ENCODE measurements around the gene AQP5. TPM values are rescaled to one million over a fixed set of nuclear protein-coding genes. Genes with fewer than 3 reads are reported as not detected.

Gene AQP5
- 1.2 TPM for polyA plus RNA-seq (ENCODE audit: insufficient read length)
- long read RNA-seq, donor 1, partial matches to known transcripts, result 0 of 1 reads
- long read RNA-seq, donor 1, other reads (novel, unspliced or antisense), result 0 of 1 reads
- long read RNA-seq, donor 2, result 0 reads
- long read RNA-seq, donor 3, partial matches to known transcripts, result 0 of 1 reads
- long read RNA-seq, donor 3, other reads (novel, unspliced or antisense), result 0 of 1 reads
- long read RNA-seq, donor 4, result 0 reads
- long read RNA-seq, donor 5, result 0 reads
- long read RNA-seq, donor 6, partial matches to known transcripts, result 0 of 1 reads
- long read RNA-seq, donor 6, other reads (novel, unspliced or antisense), result 0 of 1 reads
- long read RNA-seq, donor 7, partial matches to known transcripts, result 0 of 2 reads
- long read RNA-seq, donor 7, other reads (novel, unspliced or antisense), result 0 of 2 reads
- long read RNA-seq, donor 8, result 0 reads

DNA sequence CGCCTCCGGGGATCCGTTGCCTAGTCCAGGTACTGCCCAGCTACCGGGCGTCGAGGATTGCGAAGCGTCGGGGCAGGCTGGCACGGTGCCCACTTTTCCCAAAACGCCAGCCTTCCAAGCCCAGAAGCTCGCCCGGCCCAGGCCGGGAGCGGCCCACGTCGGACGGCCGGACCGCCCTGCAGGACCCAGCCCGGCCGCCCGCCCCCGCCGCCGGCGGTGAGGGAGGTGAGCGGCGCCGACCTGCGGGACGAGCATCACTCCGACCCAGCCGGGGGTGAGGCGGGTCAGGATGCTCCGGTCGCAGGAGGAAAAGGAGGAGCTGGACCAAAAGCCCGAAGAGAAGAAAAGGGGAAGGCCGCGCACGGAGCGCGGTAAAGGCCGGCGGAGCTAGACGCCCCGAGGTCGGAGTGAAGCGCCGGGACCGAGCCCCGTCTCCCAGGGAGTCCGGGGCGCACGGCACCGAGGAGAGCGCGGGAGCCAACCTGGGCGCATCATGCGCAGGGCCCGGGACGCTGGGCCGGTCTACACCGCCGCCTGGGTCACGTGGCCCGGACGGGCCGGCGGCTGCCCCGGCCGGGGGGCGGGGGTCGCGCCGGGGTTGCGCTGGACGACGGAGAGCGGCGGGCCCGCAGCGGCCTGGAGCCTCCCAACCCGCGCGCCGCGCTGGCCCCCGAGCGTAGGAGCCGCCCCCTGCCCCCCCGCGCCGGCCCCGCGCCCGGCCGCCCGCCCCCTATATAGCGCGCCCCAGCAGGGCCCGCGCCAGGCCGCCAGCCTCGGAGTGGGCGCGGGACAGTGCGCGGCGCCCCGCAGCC is at the start of gene AQP5:
AQP5 (plus strand) TSS at position 762 of the 812 bp plus-strand sequence. CDS start 146 bp downstream, outside the sequence.
- DNase-seq, result no peak

DNA sequence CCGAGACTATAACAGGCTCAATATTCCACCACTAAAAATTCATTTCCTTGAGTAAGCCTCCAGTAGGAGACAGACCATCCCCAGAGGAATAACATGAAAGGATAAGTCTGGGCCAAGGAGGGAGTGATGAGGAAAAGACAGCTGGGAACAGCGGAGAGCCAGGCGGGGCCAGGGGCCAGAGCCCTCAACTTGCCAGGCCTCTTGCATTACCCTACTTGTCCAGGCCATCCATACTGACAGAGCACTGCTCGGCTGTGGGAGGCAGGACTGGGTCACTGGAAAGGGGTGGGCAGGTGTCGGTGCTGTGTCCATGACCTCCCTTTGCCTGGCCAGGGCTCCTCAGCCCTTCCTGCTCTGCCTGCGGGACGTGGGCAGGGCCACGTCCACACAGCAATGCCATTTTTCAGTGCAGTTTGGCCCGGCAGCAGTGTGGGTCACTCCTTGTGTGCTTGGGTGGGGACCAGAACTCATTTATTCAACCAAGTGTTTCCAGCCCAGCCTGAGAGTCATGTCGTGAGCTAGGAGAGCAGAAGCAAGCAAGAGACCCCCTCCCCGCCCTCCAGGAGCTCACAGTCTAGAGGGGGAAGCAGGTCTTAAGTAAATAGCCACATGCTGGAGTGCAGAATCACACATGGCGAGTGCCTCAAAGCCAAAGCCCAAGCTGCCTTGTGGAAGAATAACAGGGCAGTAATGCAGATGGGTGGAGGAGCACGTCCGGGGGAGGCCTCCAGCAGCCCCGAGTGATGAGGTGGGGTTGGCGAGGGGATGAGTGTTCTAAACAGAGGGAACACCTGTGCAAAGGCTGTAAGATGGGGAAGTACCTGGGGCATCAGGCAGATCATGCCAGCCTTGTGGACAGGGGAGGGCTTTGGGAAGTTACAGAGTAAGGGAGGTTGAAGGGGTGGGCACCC is 49.1 kb upstream of the AQP5 start:
- DNase-seq, result no peak

DNA sequence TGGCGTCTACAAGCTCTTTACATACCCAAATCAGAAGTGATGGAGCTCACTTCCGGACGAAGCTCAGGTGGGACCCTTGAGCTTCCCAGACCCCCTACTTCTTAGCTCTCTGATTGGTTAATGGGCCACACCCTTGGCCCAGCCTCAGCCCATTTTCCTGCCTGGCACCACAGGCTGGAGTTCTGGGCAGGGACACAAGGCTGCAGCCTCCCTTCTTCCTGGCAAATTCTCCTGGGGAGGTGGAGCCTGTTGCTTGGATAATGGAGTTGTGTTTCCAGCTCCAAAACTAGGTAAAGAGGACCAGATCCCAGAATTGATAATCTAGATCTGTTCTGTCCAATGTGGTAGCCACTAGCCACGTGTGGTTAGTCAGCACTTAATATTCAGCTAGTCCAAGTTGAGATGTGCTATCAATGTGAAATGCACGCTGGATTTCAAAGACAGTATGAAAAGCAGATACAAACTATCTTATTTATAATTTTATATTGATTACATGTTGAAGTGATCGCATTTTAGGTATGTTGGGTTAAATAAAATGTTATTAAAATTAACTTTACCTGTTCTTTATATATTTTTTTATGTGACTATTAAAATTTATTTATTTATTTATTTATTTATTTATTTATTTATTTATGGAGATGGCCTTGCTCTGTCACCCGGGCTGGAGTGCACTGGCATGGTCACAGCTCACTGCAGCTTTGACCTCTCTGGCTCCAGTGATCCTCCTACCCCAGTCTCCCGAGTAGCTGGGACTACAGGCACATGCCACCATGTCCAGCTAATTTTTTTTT is 45.3 kb upstream of the AQP5 start:
- no peak for DNase-seq

DNA sequence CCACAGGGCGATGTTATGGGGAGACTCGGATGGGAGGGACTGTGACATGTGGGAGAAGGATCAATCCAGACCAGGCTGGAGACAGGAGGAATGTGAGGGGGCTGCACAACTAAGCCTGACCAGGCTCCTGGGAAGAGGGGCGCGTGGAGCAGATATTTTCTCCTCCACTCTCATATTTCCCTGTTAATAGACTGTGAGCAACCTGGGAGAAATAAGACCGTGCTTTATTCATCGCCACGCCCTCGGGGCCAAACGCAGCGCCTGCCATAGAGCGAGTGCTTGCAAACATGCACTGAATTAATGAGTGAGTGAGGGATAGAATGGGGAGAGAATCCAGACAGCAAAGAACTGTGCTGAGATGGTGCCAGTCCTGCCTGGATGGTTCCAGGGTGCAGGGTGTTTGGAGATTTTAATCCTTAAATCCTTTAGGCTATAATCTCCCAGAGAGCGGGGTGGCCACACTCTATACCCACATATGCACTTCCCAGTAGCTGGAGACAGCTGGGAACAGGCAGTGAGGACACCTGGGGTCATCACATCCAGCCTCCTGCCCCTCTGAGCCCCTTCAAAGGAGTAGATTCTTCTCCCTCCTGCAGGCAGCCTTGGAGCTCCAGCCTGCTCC is 44.4 kb upstream of the AQP5 start:
- no peak for DNase-seq

DNA sequence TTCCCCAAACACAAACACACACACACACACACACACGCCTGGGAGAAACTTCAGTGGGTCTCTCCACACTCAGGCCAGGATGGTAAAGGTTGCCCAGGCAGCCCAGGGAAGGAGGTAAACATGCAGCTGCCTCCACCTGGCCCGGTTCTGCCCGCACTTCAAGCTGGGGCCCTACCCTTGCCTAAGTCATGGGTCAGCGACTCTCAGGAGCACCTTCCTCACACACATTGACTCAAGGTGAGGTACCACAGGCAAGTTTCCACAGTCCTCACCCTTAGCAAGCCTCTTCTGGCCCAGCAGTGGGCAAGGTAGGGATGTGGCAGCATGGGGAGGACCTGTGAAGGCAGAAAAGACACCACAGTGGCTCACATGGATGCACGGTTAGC is 43.9 kb upstream of the AQP5 start:
- no peak for DNase-seq

DNA sequence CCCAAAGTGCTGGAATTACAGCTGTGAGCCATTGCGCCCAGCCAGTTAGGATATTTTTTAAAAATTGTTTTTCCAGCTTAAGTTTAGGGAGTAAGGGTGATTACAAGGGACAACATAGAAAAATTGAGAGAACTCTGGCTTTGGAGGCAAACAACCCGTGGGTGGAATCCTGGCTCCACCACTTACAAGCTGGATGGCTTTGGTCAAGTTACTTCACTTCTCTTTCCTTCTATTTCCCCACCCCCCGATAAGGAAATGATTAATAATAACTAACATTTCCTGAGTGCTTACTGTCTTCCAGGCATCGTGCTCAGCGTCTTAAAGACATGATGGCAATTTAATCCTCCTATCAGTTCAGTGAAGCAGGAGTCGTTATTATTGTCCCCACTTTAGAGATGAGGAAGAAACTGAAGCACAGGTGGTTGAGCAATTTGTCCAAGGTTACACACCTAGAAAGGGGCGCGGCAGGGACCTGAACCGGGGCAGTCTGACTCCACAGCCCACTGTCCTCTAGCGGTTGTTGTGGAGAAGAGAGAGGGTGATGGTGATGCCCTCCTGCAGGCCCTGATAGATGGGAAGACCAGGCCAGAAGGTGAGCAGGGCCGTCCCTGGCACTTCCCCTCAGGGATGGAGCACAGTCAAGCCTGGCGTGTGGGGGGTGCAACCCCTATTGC is 41.3 kb upstream of the AQP5 start:
- DNase-seq, result no peak

DNA sequence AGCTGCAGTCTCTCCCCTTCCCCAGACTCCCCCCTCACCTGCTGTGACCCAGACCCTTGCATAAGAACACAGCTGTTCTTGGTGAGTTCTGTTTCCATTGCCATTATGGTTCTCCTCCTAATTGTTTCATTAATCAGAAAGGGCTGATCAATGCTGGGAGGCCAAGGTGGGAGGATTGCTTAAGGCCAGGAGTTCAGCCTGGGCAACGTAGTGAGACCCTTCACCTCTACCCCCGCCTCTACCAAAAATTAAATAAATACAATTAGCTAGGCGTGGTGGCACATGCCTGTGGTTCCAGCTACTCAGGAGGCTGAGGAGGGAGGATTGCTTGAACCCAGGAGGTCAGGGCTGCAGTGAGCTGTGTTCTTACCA is 40.8 kb upstream of the AQP5 start:
- no peak for DNase-seq

DNA sequence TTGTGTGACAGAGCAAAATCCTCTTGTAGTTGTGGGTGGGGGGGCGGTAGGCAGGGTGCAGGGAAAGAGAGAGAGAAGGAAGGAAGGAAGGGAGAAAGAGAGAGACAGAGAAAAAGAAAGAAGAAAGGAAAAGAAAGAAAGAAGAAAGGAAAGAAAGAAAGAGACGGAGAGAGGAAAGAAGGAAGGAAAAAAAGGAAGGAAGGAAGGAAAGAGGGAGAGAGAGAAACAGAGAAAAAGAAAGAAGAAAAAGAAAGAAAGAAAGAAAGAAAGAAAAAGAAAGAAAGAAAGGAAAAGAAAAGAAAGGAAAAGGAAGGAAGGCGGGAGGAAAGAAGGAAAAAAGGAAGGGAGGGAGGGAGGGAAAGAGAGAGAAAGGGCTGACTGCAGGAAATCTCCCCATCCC is 40.4 kb upstream of the AQP5 start:
- DNase-seq, result no peak

DNA sequence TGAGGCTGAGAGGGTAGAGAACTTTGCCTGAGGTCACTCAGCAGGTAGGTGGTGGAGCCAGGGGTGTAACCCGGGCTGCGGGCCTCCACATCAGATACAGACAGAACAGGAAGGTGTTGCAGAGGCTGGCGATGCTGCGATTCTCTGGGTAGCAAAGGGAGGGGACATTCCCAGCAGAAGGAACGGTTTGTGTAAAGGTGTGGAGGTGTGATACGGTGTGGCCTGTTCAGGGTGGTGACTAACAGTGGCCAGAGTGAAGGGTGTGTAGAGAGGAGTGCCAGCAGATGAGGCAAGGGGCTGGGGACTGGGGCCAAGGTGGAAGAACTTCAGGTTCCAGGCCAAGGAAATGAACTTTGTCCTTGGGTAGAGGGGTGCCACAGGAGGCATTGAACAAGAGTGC is 39.7 kb upstream of the AQP5 start:
- DNase-seq, result no peak

DNA sequence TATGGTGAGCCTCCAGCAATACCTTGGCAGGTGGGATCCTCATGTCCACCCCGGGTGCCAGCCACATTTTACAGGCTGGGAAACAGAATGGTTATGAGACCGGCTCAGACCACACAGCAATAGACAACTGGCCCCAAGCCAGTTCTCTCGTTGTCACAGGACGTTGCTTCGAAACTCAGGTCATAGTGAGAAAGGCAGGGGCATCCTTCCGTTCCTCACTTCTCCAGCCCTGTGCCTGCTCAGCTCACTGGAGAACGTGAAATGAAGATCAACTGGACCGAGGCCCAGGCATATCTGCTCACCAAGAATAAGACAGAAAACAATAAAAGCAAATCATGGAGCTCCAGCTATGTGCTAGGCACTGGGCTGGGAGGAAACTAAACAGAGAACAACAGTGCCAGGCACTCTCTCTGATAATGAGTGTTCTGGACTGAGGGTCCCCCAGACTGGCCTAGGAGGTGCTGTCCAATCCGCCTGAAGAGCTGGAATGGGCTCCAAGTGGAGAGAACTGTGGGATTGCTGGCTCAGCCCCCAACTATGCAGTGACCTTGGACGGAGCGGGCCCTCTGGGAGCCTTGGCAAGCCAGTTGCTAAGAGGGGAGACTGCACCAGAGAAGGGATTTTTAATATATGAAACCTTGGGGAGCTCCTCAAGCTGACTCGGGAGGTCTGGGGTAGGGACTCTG is 39.2 kb upstream of the AQP5 start:
- no peak for DNase-seq

DNA sequence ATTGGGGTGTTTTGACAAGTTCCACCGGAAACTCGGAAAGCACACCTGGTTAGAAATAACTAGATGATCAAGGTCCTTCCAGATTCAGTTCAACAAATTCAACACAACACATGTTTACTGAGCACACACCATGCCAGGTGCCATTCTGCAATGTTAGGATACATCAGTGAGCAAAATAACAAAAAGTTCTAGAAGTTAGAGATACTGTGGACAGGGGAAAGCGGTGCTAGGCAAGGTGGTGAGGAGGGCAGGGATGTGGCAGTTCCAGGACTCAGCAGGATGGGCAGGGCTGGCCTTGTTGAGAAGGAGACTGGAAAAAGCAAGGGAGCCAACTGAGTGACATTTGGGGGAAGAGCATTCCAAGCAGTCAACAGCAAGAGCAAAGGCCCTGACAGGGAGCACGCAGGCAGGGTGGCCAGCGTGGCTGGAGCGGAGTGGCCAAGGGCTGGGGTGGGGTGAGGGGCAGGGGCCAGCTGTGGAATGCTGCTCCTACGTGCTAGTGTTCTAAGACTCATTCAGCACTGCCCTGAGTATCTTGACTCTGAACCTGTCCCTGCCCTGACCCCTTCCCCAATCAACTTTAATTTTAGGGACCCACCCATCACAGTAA is 38.5 kb upstream of the AQP5 start:
- DNase-seq, result no peak

DNA sequence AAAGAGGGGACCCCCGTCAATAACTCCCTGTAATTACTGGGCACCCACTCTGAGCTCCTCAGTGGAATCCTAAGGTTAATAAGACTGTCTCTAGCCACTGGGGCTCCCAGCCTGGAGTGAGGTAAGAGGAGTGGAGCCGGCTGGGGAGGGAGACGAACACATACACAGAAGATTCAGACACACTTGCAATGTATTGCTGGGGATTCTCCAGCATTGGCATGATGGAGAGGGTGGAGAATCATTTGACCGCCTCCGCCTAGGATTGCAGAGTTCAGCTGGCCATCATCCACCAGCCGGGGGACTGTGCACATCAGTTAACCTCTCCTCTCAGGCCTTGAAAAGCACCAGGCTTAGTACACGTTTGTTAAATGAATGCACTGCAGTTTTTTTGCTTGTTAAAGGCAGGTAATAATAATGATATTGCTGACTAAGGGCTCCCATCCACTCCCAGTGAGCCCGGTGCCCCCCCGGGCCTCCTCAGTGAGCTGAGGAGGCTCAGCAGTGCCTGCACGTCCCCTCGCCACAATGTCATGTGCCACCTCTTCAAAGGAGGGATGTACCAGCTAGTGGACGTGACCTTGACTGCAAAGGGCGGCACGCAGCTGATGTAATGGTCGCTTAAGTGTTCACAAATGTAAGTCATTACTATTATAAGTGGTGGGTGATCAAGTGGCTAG is 37.7 kb upstream of the AQP5 start:
- no peak for DNase-seq

DNA sequence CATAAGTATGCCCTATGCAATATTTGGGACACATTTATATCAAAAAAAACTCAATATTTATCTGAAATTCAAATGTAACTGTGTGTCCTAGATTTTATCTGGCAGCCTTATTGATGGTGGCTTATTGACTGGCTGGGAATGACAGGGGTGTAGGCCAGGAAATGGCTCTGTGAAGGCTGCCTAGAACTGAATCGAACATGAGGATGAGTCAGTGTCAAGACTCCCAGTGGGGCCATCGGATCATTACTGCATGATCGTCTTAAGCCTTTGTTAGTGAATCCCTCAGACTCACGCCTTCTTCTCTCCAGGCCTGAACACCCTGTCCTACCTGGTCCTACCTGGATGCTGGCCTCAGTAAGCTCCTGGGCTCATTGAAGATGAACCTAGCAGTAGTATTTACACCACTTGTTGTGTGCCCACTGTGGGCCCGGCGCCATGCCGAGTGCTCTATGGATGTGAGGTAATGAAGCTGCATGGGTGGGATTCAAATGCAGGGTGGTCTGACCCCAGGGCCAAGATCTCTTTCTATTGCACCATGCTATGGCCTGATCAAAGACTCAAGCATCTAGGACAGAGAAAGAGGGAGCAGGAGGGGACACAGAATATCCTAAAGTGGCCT is 36.9 kb upstream of the AQP5 start:
- DNase-seq, result no peak

DNA sequence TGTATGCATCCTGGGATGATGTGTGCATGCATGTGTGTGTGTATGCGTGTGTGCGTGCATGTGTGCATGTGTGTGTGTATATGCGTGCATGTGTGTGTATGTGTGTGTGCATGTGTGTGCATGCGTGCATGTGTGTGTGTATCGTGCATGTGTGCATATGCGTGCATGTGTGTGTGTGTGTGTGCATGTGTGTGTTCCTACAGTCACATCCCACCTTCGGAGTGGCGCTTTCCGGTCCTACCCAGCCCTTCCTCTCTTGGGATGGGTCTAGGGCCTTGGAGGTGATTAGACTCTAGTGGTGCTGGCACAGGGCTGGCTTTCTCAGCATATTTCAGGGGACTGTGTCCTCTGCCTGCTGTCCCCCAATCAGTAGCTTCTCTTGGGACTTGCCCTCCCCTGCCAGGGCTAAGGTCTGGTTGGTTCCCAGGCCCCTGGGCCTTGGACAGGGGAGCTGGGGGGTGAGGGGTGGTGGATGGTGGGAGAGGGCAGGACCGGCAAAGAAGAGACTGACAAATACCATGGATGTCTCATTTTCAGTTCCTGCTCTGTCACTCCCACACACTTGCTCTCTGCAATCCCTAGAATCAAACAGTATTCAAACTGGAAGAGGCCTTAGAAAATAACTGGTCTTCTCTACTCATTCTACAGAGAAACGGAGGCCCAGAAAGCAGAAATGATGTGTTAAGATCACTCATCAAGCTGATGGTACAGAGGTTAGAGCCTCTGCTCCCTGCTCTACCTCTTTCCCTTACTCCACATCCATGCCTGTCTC is 36.1 kb upstream of the AQP5 start:
- no peak for DNase-seq

DNA sequence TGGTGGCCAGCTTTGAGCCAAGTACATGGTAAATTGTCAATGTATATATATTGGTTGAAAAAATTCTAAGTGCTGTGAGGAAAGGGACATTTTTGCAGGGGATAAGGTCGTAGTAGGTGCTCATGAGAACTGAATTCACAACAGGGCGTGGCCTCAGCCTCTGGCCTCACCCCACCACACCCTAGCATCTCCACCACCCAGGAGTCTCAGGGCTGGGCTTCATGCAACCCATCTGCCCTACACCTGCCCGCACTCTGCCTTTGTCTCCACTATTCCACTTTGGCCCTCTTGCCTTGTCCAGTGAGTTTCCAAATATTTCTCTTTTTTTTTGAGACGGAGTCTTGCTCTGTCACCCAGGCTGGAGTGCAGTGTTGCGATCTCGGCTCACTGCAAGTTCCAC is 33.2 kb upstream of the AQP5 start:
- no peak for DNase-seq

DNA sequence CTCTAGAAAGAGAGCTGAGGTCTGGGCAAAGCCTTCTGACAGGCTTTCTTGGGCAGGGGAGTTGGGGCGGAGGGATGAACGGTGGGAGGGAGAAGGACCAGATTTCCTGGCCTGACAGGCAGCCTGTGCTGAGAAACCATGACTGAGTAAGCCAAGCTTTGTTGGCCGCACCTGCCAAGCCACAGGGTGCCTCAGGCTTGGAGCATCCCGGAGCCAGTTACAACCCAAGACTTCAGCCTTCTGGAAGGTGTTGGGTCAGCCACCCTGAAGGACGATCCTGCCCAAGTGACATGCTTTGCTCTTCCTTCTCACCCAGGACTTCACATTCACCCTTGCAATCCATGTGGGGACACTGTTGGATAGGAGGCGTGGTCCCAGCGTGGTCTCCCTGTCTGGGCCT is 32.1 kb upstream of the AQP5 start:
- DNase-seq, result no peak

DNA sequence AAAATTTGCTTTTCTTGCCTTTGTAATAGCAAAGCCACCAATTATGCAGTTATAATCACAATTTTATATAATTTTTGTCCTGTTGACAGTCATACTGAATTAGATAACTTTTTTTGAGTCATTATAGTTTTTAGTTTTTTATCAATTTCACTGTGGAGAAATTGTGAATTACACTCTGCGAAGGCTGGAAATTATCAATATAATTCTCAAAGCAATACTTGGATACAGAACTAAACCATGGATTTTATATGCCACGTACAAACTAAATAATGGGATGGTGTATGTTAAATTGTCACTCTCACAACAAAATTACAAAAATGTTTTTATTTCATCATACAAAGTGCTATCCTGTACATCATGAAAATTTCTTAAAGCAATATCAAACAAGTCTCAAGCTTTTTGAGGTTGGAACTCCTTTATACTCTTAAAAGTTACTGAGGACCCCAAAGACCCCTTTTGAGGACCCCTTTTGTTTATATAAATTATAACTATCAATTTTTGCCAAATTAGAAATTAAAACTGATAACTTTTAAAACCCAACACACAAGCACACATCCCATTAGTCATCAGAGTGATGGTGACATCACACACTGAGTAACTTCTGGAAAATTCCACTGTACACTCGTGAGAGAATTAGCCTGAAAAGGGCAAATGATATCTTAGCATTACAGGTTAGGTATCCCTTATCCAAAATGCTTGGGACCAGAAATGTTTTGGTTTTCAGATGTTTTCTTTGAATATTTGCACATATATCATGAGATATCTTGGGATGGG is 31.0 kb upstream of the AQP5 start:
- DNase-seq, result no peak
